HEK293T (cell line): Measurements from ENCODE around the gene GLT6D1.

Experiments
- CTCF ChIA-PET: fragments of 350-600 bp; formaldehyde crosslinking; extraction: SDS; loops from one replicate; lab custom pipeline; 2021; ENCODE audit warnings: antibody characterized with exemption, inconsistent platforms; lab: Yijun Ruan, JAX
- POLR2A ChIA-PET: fragments of 350-600 bp; formaldehyde crosslinking; extraction: SDS; loops from one replicate; lab custom pipeline; 2020; ENCODE audit warnings: antibody characterized with exemption, inconsistent platforms; lab: Yijun Ruan, JAX
- DNase-seq: peaks from one replicate; pipeline ENCODE4 v3.0.0; 2012; ENCODE audit warnings: mixed read lengths; ENCODE audit errors: extremely low spot score
- ARNT ChIP-seq: fragments of 450-650 bp; IDR thresholded peaks from 2 replicates; pipeline ENCODE4 v1.6.1; 2017; ENCODE audit warnings: mild to moderate bottlenecking
- BHLHE40 ChIP-seq: fragments of 450-650 bp; IDR thresholded peaks from 2 replicates; pipeline ENCODE4 v1.6.1; 2016; ENCODE audit warnings: mild to moderate bottlenecking, moderate library complexity, borderline replicate concordance
- CTBP1 ChIP-seq: fragments of 450-650 bp; IDR thresholded peaks from 2 replicates; pipeline ENCODE4 v1.6.1; 2016; ENCODE audit warnings: borderline replicate concordance
- ELF4 ChIP-seq: fragments of 450-650 bp; IDR thresholded peaks from 2 replicates; pipeline ENCODE4 v1.6.1; 2017; ENCODE audit warnings: antibody characterized with exemption
- FOXA1 ChIP-seq: fragments of 450-650 bp; IDR thresholded peaks from 2 replicates; pipeline ENCODE4 v1.6.1; 2016; ENCODE audit warnings: mild to moderate bottlenecking
- FOXK2 ChIP-seq: fragments of 450-650 bp; IDR thresholded peaks from 2 replicates; pipeline ENCODE4 v1.6.1; 2016; ENCODE audit warnings: mild to moderate bottlenecking
- FOXM1 ChIP-seq: fragments of 450-650 bp; IDR thresholded peaks from 2 replicates; pipeline ENCODE4 v1.6.1; 2017; ENCODE audit warnings: mild to moderate bottlenecking, borderline replicate concordance
- HDGF ChIP-seq: fragments of 450-650 bp; IDR thresholded peaks from 2 replicates; pipeline ENCODE4 v1.6.1; 2017; ENCODE audit warnings: antibody characterized with exemption, borderline replicate concordance
- L3MBTL2 ChIP-seq: fragments of 450-650 bp; conservative IDR thresholded peaks from 2 replicates; pipeline ENCODE4 v1.6.1; 2016; ENCODE audit warnings: mild to moderate bottlenecking
- LEF1 ChIP-seq: fragments of 450-650 bp; IDR thresholded peaks from 2 replicates; pipeline ENCODE4 v1.6.1; 2017; ENCODE audit warnings: mild to moderate bottlenecking, borderline replicate concordance
- NFRKB ChIP-seq: fragments of 450-650 bp; IDR thresholded peaks from 2 replicates; pipeline ENCODE4 v1.6.1; 2016; ENCODE audit warnings: mild to moderate bottlenecking, moderate library complexity
- SP1 ChIP-seq: fragments of 450-650 bp; IDR thresholded peaks from 2 replicates; pipeline ENCODE4 v1.6.1; 2017
- SUZ12 ChIP-seq: fragments of 450-650 bp; IDR thresholded peaks from 2 replicates; pipeline ENCODE4 v1.6.1; 2016; ENCODE audit warnings: mild to moderate bottlenecking
- TARDBP ChIP-seq: fragments of 450-650 bp; IDR thresholded peaks from 2 replicates; pipeline ENCODE4 v1.6.1; 2016
- ZNF384 ChIP-seq: fragments of 450-650 bp; IDR thresholded peaks from 2 replicates; pipeline ENCODE4 v1.6.1; 2016
- TF ChIP-seq, protein P1 (sequence below): fragments of 450-650 bp; IDR thresholded peaks from 2 replicates; pipeline ENCODE4 v1.6.1; 2016

Gene GLT6D1

DNA sequence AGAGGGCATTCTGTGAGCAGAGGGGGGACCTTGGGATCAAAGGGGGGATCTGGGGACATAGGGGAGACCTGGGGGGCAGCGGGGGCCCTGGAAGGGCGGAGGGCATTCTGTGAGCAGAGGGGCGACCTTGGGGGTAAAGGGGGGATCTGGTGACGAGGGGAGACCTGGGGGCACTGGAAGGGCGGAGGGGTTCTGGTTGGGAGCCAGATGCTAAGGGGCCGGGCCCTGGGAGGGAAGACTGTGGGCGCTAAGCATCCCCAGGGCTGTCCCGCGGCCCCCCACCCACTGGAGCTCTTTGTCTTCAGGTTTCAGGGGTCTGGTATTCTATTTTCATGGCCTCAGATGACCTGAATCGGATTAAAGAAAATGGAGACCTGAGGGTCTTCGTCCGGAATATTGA is 24.5 kb upstream of the GLT6D1 start:
- POLR2A ChIA-PET, result no interaction called here
- DNase-seq, result no peak
- CTCF ChIA-PET, result no interaction called here
- TF ChIP-seq FOXK2 (no peak), L3MBTL2 (no peak), TARDBP (no peak), CTBP1 (no peak), NFRKB (no peak), ELF4 (no peak), SP1 (no peak), SUZ12 (no peak), FOXA1 (no peak), LEF1 (no peak), HDGF (no peak), BHLHE40 (no peak), ZNF384 (no peak), FOXM1 (no peak), ARNT (no peak)
- TF ChIP-seq, protein P1, sequence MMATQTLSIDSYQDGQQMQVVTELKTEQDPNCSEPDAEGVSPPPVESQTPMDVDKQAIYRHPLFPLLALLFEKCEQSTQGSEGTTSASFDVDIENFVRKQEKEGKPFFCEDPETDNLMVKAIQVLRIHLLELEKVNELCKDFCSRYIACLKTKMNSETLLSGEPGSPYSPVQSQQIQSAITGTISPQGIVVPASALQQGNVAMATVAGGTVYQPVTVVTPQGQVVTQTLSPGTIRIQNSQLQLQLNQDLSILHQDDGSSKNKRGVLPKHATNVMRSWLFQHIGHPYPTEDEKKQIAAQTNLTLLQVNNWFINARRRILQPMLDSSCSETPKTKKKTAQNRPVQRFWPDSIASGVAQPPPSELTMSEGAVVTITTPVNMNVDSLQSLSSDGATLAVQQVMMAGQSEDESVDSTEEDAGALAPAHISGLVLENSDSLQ, result no peak

DNA sequence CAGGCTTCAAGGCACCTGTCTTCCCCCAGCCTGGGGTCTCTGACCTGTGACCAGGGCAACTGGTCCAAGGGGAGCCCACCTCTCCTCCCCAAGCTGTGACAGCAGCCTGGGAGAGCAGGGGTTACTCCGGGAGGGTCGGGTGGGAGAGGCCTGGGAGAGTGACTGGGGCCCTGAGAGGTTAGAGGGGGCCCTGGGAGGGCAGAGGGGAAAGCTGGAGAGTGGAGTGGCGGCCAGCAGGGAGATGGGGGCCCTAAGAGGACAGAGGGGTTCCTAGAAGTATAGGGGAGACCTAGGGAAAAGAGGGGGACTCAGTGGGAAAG is 24.1 kb upstream of the GLT6D1 start:
- no peak for DNase-seq
- no peak for TF ChIP-seq HDGF
- TF ChIP-seq SUZ12, result no peak
- no peak for TF ChIP-seq BHLHE40
- no peak for TF ChIP-seq FOXA1
- no peak for TF ChIP-seq TARDBP
- TF ChIP-seq ELF4, result no peak
- TF ChIP-seq FOXM1, result no peak
- no peak for TF ChIP-seq LEF1
- TF ChIP-seq ARNT, result no peak
- TF ChIP-seq FOXK2, result no peak
- TF ChIP-seq, protein P1, result no peak
- TF ChIP-seq L3MBTL2, result no peak
- TF ChIP-seq SP1, result no peak
- TF ChIP-seq NFRKB, result no peak
- TF ChIP-seq CTBP1, result no peak
- TF ChIP-seq ZNF384, result no peak
- POLR2A ChIA-PET, result no interaction called here
- CTCF ChIA-PET, result no interaction called here

DNA sequence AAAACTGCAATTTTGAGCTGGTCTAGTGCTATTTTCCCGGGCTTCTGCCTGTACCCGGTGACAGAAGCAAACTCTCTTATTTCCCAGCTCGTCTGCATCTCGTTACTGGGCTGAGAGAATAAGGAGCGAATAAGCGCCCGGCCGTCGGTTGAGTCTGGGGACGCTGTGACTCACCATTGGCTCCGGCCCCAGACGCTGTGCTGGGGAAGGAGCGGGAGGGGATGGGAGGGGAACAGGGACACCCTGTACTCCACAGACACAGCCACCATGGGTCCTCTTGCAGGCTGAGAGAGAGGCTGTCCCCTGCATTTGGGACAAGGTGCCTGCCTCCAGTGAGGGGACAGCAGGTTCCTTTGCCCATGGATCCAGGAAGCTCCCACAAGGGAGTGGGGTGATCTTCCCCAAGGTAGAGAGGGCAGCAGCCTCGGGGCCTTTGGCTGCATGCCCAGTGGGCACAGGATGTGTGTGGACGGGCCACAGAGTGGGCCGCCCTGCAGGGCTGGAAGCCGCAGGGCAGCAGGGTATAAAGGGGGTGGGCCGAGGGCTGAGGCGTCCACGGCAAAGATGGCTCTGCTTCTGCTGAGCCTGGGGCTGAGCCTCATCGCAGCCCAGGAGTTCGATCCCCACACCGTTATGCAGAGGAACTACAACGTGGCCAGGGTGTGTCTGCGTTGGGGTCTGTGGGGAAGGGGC is 23.6 kb upstream of the GLT6D1 start, which contains the start of gene LCN9:
Gene LCN9, plus strand, starts transcription at position 552 of the 693 bp plus-strand sequence. Its CDS starts 13 bp downstream, at position 565.
- ChIA-PET CTCF (no interaction called here), POLR2A (no interaction called here)
- no peak for DNase-seq

DNA sequence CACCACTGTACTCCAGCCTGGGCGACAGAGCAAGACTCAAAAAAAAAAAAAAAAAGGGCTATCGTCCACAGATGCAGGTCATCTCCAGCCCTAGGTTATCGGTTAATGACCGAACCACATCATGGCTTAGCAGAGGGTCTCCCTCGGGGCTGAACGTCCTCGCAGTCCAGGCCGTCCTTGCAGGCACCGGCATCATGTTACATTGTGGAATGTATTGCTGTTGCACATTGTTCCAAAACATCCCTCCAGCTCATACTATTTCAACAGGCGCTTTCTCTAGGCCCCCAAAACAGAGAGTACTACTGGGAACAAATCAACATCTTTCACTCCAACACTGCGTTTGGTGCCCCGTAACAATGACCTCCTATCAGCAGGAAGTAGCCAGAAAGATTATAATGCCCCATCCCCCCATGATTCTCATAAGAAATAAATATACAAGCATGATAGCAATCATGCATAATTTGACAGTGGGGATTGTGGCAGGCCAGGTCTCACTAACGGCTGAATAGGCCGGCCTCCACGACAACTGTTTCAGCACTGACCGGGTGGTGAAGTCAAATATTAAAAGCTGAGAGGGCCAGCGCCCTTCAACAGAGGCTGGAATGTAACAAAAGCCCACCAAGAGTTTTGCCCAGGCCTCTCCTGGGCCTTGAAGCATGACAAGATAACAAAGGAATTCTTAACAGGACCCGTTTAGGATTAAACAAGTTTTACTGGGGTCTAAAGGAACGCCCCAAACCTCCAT is 22.6 kb upstream of the GLT6D1 start:
- DNase-seq, result no peak
- ChIA-PET POLR2A (no interaction called here), CTCF (no interaction called here)
- TF ChIP-seq HDGF, result no peak
- no peak for TF ChIP-seq SP1
- TF ChIP-seq ARNT, result no peak
- TF ChIP-seq LEF1, result no peak
- TF ChIP-seq, protein P1, result no peak
- TF ChIP-seq CTBP1, result no peak
- no peak for TF ChIP-seq BHLHE40
- TF ChIP-seq SUZ12, result no peak
- no peak for TF ChIP-seq ELF4
- no peak for TF ChIP-seq ZNF384
- no peak for TF ChIP-seq TARDBP
- no peak for TF ChIP-seq FOXM1

More for the DNA sequence above, 23.6 kb upstream of the GLT6D1 start, which contains the start of gene LCN9:
- TF ChIP-seq FOXK2 (no peak), NFRKB (no peak), BHLHE40 (no peak), HDGF (no peak), ZNF384 (no peak), SUZ12 (no peak), FOXM1 (no peak), ELF4 (no peak), SP1 (no peak), FOXA1 (no peak), ARNT (no peak), CTBP1 (no peak), TARDBP (no peak), LEF1 (no peak), L3MBTL2 (no peak)
- TF ChIP-seq, protein P1, result no peak

DNA sequence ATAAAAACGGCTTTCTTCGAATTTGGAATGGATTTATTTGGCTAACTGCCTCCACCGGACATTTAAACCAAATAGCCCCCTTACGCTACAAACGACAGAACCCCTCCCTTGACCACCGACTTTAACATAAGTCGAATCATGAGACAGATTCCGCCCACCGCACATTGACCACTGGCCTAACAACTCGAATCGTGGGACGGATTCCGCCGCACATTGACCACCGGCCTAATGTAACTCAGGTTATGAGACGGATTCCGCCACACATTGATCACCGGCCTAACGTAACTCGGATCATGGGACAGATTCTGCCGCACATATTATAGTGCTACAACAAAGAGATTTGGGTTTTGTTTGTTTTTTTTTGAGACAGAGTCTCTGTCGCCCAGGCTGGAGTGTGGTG is 21.1 kb upstream of the GLT6D1 start:
- TF ChIP-seq FOXK2 (no peak), ARNT (no peak), NFRKB (no peak), FOXM1 (no peak)
- CTCF ChIA-PET, result no interaction called here
- POLR2A ChIA-PET, result no interaction called here
- no peak for DNase-seq
